PC-9 (cell line): ENCODE measurements around the gene HELZ. TPM values are rescaled to one million over a fixed set of nuclear protein-coding genes. Genes with fewer than 3 reads are reported as not detected.
"Not testable (repeated sequence)": the region's sequence is repeated elsewhere in the genome, so short reads cannot be mapped to it uniquely, and the experiment has no call there.

Experiments used
- BruUV-seq: library from RNA; stranded (reverse); fragments of 400-500 nt; replicated peaks from 2 replicates; lab custom pipeline; 2021; lab: Mats Ljungman, UMichigan
- CTCF ChIA-PET: fragments of 300-600 bp; sonication (Branson Sonifier 250); formaldehyde crosslinking; loops from one replicate; lab custom pipeline; 2022; ENCODE audit warnings: antibody characterized with exemption; lab: Charles Lee
- POLR2A ChIA-PET: fragments of 300-600 bp; sonication (Branson Sonifier 250); formaldehyde crosslinking; loops from one replicate; lab custom pipeline; 2022; ENCODE audit warnings: antibody characterized with exemption; ENCODE audit not compliant: unreplicated experiment; lab: Charles Lee
- DNase-seq, 2 experiments: peaks; one replicate each; pipeline versions ENCODE4 v3.0.0 to v3.0.0-alpha.2; 2015 to 2022; ENCODE audit warnings: mixed read lengths in 1 of 2
- H2AFZ ChIP-seq: fragments of 200-600 bp; sonication (generic); 2 replicates; pipeline ENCODE4 v1.8.1; 2017; ENCODE audit warnings: antibody characterized with exemption
- H3F3A ChIP-seq: fragments of 200-600 bp; sonication (generic); 2 replicates; pipeline ENCODE4 v1.8.1; 2017; ENCODE audit warnings: antibody characterized with exemption, mild to moderate bottlenecking, low read depth; ENCODE audit not compliant: insufficient read depth
- H3K27ac ChIP-seq: fragments of 200-600 bp; sonication (generic); 2 replicates; pipeline ENCODE4 v1.6.1; 2016; ENCODE audit warnings: mixed run types
- H3K27me3 ChIP-seq: fragments of 200-600 bp; sonication (generic); 2 replicates; pipeline ENCODE4 v1.6.1; 2016; ENCODE audit warnings: low read depth, mixed run types; ENCODE audit not compliant: insufficient read depth
- H3K36me3 ChIP-seq: fragments of 200-600 bp; sonication (generic); 2 replicates; pipeline ENCODE4 v1.6.1; 2016; ENCODE audit warnings: low read depth, mixed run types
- H3K4me1 ChIP-seq: fragments of 200-600 bp; sonication (generic); replicated peaks from 2 replicates; pipeline ENCODE4 v1.6.1; 2016; ENCODE audit warnings: mixed run types; ENCODE audit not compliant: insufficient read depth
- H3K4me2 ChIP-seq: fragments of 200-600 bp; sonication (generic); 2 replicates; pipeline ENCODE4 v1.6.1; 2017; ENCODE audit warnings: mixed run types
- H3K4me3 ChIP-seq: fragments of 200-600 bp; sonication (generic); 2 replicates; pipeline ENCODE4 v1.6.1; 2016; ENCODE audit warnings: mixed run types
- H3K79me2 ChIP-seq: fragments of 200-600 bp; sonication (generic); 2 replicates; pipeline ENCODE4 v1.6.1; 2017; ENCODE audit warnings: low read depth, mixed run types
- H3K9me2 ChIP-seq: fragments of 200-600 bp; sonication (generic); 2 replicates; pipeline ENCODE4 v1.8.1; 2017; ENCODE audit warnings: mild to moderate bottlenecking; ENCODE audit not compliant: insufficient read depth
- H3K9me3 ChIP-seq: fragments of 200-600 bp; sonication (generic); 2 replicates; pipeline ENCODE4 v1.8.1; 2016; ENCODE audit warnings: low read depth; ENCODE audit not compliant: insufficient read depth
- H4K20me1 ChIP-seq: fragments of 200-600 bp; sonication (generic); 2 replicates; pipeline ENCODE4 v1.8.1; 2017; ENCODE audit not compliant: insufficient read depth
- CTCF ChIP-seq: fragments of 200-600 bp; sonication (generic); conservative IDR thresholded peaks from 2 replicates; pipeline ENCODE4 v1.6.1; 2017; ENCODE audit warnings: mixed run types, antibody characterized with exemption, mild to moderate bottlenecking, moderate library complexity
- EZH2 ChIP-seq: fragments of 200-600 bp; sonication (generic); IDR thresholded peaks from 2 replicates; pipeline ENCODE4 v1.8.0; 2017; ENCODE audit warnings: antibody characterized with exemption, low read depth
- intact Hi-C: fragments of 100-400 bp; cut with micrococcal nuclease; formaldehyde crosslinking; loops from one replicate; pipeline ENCODE4 v1.10.0; 2022; ENCODE audit not compliant: unreplicated experiment
- total RNA-seq: library from RNA; stranded (reverse); gene quantifications from 2 replicates; pipeline ENCODE4 v1.2.3, GENCODE V29; 2021

HELZ gene
- total RNA-seq, 1 experiment from 2014 or later: 38.0 TPM

GRCh38 chr17:67093348-67093747, 151.6 kb downstream of the HELZ start:
- no peaks in the 10 kb centered on the region for H3K27me3 ChIP-seq
- H3F3A ChIP-seq: no peaks in the 10 kb centered on the region
- H3K79me2 ChIP-seq: no peaks in the 10 kb centered on the region
- H3K4me1 ChIP-seq: no peaks in the 10 kb centered on the region
- no peak overlapping the region for H3K27ac ChIP-seq
- TF ChIP-seq CTCF (no peak), EZH2 (no peak)
- intact Hi-C loops: no loop called here
- H3K36me3 ChIP-seq: no peaks in the 10 kb centered on the region
- no peaks in the 10 kb centered on the region for H4K20me1 ChIP-seq
- no peak overlapping the region for H3K4me2 ChIP-seq
- CTCF ChIA-PET: no interaction called here
- POLR2A ChIA-PET: no interaction called here
- H2AFZ ChIP-seq: no peak overlapping the region
- H3K9me2 ChIP-seq: no peaks in the 10 kb centered on the region
- BruUV-seq: no TSS peak
- H3K9me3 ChIP-seq: no peaks in the 10 kb centered on the region
- no peak for DNase-seq
- H3K4me3 ChIP-seq: no peak overlapping the region

GRCh38 chr17:67092710-67093109, 152.3 kb downstream of the HELZ start:
- BruUV-seq, H3K4me1 ChIP-seq, H3K79me2 ChIP-seq, H3K27me3 ChIP-seq, POLR2A ChIA-PET, H3K4me2 ChIP-seq, H3K4me3 ChIP-seq, CTCF ChIA-PET, H3F3A ChIP-seq, DNase-seq, H4K20me1 ChIP-seq, H3K9me2 ChIP-seq, H3K9me3 ChIP-seq, H2AFZ ChIP-seq, H3K27ac ChIP-seq, H3K36me3 ChIP-seq, intact Hi-C loops: not testable (repeated sequence)

- ChIA-PET CTCF (no interaction called here), POLR2A (no interaction called here)
- Histone ChIP-seq H3K4me1 (no peaks in the 10 kb centered on the region), H2AFZ (no peak overlapping the region), H3K9me3 (no peaks in the 10 kb centered on the region), H4K20me1 (no peaks in the 10 kb centered on the region), H3F3A (no peaks in the 10 kb centered on the region), H3K36me3 (no peaks in the 10 kb centered on the region), H3K4me3 (no peak overlapping the region), H3K79me2 (no peaks in the 10 kb centered on the region), H3K4me2 (no peak overlapping the region), H3K27ac (no peak overlapping the region), H3K27me3 (no peaks in the 10 kb centered on the region), H3K9me2 (no peaks in the 10 kb centered on the region)
- DNase-seq: no peak
- BruUV-seq: no TSS peak
- intact Hi-C loops: no loop called here
- TF ChIP-seq CTCF (no peak), EZH2 (no peak)
These were observed 152.7 kb downstream of the HELZ start for GRCh38 chr17:67092291-67092690.

- intact Hi-C loops: no loop called here
- Histone ChIP-seq H3K4me3 (no peak overlapping the region), H4K20me1 (no peaks in the 10 kb centered on the region), H3K9me3 (no peaks in the 10 kb centered on the region), H3F3A (no peaks in the 10 kb centered on the region), H3K4me1 (no peaks in the 10 kb centered on the region), H3K27ac (no peak overlapping the region), H3K27me3 (no peaks in the 10 kb centered on the region), H3K79me2 (no peaks in the 10 kb centered on the region), H2AFZ (no peak overlapping the region), H3K36me3 (no peaks in the 10 kb centered on the region), H3K9me2 (no peaks in the 10 kb centered on the region), H3K4me2 (no peak overlapping the region)
- POLR2A ChIA-PET: interaction anchor here (0.9 kb wide), 2 partner anchors 9 to 23 kb away, joined by 3 to 8 read pairs; no protein-coding TSS in a partner anchor
- CTCF ChIA-PET: no interaction called here
- no peak for DNase-seq
- BruUV-seq: no TSS peak
- no peak for TF ChIP-seq CTCF
- TF ChIP-seq EZH2: no peak
These were observed 154.7 kb downstream of the HELZ start for GRCh38 chr17:67090341-67090740.
